Left renal pelvis (tissue), 4 donors: ENCODE data around the gene ZXDC. TPM values are rescaled to one million over a fixed set of nuclear protein-coding genes. Genes with fewer than 3 reads are reported as not detected.

Source experiments
- DNase-seq, 4 donors: peaks; one replicate each; pipeline ENCODE4 v3.0.0-alpha.2; 2013; ENCODE audit warnings: low read depth in 4 of 4, low spot score in 3 of 4
- polyA plus RNA-seq, 4 donors: library from polyadenylated mRNA; unstranded; fragments of 120-200 nt; gene quantifications; one replicate each; pipeline ENCODE4 v1.2.1, GENCODE V29; 2013; ENCODE audit not compliant: insufficient read length in 4 of 4

The ZXDC gene
- polyA plus RNA-seq, 4 donors = 26.4 to 42.6 (median 30.5) TPM

DNA sequence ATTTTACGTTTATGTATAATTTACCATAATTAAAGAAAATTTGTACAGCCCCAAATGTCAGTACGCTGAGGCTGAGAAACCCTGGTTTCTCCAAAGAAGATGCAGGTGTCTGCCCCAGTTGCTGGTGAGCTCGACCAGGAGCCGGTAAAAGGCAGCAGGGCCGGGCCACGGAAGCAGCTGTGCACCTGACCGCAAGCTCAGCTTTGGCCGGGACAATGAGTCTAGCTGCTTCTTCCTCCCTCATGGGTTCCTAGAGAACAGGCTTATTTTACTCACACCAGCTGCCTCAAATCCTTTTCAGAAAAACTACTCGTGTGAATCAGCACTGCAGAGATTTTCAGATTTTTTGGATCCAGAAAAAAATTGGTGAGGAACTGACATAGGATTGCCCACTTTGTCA lies 18.0 kb upstream of the ZXDC start:
- no peak for DNase-seq

DNA sequence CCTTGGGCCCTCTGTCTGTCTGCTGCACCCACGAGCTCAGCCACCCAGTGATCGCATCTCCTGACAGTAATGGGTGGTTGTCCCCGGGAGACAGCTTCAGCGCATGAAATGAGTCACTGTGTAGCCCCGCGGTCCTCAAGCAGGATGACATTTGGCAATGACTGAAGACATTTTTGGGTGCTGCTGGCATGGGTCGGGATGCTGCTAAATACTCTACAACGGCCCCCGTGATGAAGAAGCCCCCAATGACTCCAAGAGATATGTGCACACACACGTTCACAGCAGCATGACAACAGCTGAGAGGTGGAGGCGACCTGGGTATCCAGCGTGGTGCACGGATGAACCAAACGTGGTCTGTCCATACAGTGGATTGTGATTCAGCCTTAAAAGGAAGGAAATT lies 17.4 kb upstream of the ZXDC start:
- no peak for DNase-seq

DNA sequence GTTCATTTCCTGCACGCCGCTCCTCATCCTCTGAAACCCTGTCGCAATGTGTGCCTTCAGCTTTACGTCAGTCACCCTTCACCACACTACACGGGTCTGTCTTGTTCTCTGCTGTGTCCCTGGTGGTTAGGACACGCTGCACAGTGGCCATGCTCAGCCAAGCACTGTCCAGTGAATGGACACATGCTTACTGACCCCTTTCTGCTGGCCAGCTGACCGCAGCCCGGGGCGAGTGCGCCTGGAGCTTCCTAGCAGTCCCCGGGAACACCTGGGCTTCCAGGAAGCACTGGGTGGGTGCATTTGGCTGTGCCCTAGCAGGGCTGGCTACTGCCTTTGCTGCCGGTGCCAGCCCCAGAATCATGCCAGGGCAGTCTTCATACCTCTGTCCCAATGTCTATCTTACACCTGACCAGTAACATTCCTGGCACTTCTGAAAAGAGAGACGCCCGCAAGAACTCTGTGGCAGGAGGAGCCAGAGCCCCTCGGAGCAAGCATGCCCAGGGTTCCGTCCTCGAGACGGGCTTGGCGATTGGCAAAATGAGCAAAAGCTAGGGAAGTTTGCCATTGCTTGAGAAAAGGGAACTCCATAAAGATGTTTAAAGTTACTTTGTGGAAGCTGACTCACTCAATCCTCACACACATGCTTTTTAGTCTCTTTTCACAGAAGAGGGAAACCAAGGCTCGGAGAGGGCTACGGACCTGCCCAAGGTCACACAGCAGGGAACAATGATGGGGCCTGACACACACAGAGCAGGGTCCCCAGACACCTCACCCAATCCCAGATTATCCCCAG lies 15.7 kb upstream of the ZXDC start:
- no peak for DNase-seq

DNA sequence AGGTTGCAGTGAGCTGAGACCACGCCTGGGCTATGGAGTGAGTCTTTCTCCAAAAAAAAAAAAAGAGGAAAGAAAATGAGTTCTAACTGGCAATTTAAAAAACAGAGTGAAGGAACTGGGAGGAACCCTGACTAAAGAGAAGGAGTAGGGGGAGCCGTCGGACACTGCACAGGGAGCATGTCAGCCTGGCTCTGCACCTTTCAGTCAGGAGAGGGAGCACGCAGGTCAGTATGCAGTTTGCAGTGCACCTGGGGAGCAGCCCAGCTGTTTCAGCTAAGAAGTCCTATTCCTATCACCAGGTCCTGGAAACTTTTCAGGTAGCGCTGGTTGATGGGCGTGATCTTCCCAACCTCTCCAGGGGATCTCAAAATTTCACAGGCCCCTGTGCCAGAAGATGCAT lies 14.9 kb upstream of the ZXDC start:
- DNase-seq = no peak

DNA sequence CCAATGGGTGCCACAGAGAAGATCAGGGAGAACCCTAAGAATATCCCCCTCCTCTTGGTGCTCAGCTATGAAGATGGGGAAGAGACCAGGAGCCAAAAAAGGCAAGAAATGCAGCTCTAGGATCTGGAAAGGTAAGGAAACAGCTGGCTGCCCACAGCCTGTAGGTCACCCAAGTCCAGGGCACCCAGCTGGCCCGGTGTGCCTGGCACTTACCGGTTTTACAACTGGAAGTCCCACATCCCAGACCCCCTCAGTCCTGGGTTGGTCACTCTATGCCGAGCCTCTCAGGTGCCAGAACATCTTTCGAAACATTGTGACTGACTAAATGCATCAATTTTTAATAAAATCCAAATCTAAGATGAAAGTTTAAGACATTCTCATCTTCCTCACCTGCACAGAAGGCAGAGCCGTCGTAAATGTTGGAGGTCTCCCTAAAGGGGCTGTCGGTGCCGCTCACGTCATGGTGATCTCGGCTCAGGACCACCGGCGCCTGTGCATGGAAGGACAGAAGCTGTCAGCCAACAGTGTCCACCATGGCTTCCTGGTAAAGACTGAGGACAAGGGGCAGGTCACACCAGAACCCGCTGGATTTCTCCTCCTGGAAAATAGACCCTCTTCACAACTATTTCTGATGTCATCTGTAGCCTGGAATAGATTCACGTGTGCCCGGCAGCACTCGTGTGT lies 13.3 kb upstream of the ZXDC start:
- DNase-seq = no peak

DNA sequence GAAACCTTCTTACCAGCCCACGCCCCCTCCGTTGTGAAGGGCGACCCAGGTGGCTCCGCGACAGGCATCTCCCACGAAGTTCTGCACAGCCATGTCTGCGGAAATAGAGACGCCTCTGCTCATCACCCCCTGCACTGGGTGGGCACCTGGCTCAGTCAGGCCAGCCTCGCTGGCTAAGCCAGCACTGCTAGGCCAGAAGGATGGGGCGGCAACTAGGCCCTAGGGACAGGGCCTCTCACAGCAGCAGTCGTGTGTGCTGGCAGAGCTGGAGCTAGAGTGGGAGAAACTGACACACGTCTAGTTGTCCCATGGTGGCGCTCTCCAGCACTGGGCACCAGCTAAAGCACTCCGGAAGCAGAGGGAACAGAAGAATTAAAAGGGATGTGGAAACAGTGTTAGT lies 12.5 kb upstream of the ZXDC start:
- no peak for DNase-seq

DNA sequence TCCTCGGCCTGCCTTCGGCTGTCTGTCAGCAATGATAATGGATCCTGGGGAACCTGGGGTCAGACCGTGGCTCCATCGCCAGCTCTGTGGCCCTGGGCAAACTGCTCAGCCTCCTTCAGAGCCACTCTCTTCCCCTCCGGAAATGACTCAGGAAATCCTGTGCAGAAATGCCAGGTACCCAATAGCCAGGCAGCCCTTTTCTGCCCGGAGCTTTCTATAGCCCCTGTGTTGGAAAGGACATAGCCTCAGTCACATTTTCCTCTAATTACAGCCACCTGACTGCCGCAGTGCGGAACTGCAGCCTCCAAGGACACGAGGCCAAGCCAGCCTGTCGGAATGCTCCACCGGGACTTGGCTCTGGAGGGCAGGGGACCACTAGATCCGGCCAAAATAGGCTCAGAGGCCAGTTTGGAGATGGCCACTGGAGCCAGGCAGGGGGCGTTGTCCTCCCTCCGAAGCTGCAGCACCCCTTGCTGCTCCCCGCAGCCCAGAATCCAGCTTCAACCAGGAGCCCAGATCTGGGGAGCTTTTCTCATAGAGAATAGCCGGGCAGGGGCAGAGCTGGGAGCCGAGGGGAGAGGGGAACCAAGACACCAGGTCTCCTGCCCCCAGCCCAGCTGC lies 11.6 kb upstream of the ZXDC start:
- DNase-seq = no peak

- no peak for DNase-seq
Observed at GRCh38 chr3:126486360-126486847, 10.7 kb upstream of the ZXDC start.

- no peak for DNase-seq
Observed at GRCh38 chr3:126485956-126486355, 10.3 kb upstream of the ZXDC start.

DNA sequence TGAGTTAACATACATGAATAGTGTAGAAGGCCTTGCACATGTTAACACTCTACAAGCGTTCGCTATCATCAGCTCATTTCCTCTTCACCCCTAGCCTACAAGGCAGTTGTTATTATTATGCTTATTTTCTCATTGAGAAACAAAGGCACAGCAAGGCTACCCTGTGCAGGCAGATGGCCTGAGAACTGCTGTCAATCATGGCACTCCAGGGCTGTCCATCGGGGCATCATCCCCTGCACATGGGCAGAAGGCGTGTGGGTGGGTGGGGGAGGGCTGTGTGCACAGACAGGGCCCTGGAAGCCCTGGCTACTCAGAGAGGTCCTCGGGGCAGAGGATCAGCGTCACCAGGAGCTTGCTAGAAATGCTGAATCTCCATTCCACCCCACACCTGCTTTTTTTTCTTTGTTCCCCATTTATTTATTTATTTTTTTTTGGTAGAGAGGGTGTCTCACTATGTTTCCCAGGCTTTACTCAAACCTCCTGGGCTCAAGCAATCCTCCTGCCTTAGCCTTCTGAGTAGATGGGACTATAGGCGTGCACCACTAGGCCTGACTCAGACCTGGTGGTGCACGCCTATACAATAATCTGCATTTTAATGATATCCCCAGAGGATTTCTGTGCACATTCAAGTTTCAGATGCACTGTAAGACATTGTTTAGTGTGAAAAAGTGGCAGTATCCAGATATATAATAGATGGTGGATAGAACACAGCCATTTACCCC lies 9.6 kb upstream of the ZXDC start:
- DNase-seq = no peak

GRCh38 chr3:126484662-126485061 lies 9.0 kb upstream of the ZXDC start:
- no peak for DNase-seq

- no peak for DNase-seq
Observed at GRCh38 chr3:126484148-126484547, 8.5 kb upstream of the ZXDC start.

DNA sequence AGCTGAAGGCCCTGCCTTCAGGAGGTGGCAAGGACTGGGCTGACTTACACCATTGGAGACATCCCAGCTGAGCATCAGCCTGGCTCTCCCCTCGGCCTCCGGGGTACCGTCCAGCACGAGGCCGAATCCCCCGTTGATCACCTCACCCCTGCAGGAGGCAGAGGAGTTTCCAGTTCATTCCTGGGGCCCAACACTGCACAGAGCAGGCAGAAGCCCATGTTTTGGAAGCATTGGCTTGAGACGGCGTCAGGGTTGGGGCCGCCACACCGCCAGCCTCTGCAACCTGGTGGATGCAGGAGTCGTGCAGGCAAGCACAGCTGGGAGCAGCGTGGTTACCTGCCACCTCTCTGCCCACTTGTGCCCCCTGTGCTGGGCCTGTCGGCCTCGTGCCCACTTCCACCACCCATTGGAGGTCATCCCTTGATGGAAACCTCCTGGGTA lies 7.7 kb upstream of the ZXDC start:
- DNase-seq = no peak

DNA sequence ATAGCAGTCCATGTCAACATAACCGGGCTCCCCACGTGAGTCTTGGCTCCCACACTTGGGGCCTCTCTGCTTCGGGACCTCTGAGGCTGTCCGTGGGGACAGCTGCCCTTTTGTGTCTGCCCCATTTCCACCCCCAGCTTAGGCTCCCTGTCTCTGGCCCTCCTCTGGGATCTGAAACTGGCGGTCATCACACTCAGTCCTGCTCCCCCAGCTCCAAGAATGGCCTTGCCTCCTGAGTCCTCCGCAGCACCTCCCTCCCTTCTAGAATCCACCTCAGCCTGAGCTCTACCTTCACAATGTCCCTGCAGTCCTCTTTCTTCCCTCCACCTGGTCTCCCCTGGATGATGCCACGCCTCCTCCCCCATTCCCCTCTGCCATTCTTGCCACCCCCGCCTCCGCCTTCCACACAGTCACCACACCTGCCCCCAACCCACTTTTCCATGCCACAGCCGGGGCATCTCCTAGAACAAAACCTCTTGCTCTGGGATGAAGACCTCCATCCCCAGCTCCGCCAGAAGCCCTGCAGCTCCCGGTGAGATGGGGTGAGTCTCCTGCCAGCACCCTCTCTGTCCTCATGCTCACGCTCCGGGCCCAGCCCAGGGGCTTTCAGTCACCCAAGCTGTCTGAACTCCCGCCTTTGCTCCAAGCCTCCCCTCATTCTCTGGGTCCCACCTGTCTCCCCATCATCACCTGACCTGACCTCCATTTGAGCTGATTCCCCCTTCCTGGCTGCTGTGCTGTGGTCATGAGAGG lies 7.0 kb upstream of the ZXDC start:
- no peak for DNase-seq

- DNase-seq = no peak
Observed at GRCh38 chr3:126481808-126482502, 6.3 kb upstream of the ZXDC start.

GRCh38 chr3:126480861-126481260 lies 5.2 kb upstream of the ZXDC start:
- DNase-seq = no peak

DNA sequence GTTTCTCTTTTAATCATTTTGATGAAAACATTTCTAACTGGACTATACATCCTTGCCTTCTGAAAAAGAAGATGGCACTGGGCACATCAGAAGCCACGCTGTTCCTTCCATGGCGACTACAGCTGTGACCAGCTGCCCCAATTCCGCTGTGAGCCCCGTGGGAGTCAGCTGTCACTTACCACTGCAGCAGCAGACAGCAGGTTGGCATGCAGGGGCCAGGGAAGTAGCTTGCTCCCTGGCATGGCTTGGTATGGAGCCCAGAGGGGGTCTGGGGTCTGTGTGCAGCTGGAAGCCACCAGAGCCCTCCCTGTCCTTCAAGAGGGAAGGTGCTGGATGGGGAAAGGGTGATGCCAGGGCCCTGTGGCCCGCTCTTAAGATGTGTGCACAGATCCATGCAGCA lies 4.5 kb upstream of the ZXDC start:
- no peak for DNase-seq

DNA sequence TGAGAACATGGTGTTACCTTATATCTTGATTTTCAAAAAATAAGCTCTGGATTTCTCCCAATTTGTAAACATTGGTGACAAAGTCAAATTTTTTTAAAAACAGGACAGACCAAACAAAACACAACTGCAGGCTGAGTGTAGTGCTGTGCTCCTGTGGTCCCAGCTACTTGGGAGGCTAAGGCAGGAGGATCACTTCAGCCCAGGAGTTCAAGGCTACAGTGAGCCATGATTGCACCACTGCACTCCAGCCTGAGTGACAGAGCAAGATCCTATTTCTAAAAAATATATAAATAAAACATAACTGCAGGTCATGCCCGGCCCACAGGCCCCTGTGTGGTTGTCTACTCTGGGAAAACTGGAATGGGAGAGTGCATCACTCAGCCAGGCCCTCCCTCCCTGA lies 4.0 kb upstream of the ZXDC start:
- no peak for DNase-seq

DNA sequence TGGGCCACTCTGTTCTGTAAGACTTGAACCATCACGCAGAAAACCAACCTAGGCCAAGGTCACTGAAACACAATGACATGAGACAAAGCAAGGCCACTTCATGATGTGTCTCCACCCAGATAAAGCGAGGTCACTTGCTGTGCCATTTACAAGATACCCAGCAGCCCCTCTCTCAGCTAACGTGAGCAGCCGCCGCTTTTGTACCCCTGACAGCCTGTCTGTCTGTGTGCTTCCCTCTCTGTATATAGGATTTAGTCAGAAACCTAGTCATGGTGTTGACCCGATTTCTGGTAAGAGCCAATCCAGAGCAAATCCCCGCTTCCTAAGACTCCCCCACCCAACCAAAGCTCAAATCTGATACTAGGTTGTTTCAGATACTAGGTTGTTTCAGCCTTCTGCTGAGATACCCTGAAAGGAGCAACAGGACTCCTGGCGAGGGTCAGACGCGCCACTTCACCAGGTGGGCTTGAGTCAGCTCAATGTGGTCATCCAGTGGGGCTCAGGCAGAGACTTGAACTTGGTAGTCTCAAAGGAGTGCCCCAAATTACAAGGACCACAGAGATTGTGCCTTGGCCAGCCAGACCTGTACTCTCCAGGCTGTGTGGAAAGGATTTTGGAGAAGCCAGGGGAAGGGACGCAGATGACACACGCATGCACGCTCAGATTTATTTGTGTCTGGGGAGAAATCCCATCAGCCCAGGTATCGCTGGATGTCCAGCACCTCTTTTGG lies 3.1 kb upstream of the ZXDC start:
- DNase-seq = no peak
